ENCODE measurements around the gene NOP16. TPM values are rescaled to one million over a fixed set of nuclear protein-coding genes. Genes with fewer than 3 reads are reported as not detected.

Gene NOP16
- total RNA-seq, 2 donors from 2014 or later = 17.9 to 19.2 TPM

DNA sequence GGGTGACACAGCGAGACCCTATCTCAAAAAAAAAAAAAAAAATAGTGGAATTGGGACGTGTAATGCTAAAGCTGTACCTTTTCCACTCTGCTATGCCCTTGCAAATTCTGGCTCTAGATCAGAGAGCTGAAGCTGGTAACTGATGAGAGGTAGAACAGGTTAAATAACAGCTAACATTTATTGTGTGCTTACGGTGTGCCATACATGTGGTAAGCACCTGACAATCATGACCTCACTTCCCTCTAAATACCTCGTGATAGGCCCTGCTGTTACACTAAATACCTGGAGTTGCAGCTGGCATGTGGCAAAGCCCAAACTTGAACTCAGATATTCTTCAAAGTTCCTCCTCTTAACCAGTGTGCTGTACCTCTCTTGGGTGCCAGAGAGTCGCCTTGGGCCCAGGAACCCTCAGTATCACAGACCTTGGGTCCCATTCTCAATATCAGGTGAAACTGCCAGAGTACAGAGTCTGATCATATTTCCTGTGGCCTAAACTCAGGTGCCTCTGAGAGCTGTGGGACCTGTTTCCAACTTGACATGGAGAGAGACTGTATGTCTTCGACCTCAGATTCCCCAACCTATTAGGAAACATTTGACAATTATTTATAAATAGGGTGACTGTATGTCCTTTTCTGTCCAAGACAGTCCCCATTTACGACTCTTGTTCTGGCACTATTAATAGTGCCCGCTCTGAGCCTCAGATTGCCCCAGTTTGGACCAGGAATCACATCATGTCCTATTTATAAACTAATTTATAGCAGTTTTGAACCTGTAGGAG is 18.3 kb downstream of the NOP16 start:
- Mint-ChIP-seq H3K4me1 (peaks cover 9% of the 10 kb centered on the region), H3K27ac (no peak overlapping the region), H3K4me3 (no peak overlapping the region), H3K27me3 (no peaks in the 10 kb centered on the region), H3K36me3 (ENCODE audit: low read depth) (no peaks in the 10 kb centered on the region)
- no peak for DNase-seq
- ATAC-seq = no peak
- H3K9me3 ChIP-seq (ENCODE audit: control insufficient read depth, low read length, poor library complexity, severe bottlenecking) = no peaks in the 10 kb centered on the region

DNA sequence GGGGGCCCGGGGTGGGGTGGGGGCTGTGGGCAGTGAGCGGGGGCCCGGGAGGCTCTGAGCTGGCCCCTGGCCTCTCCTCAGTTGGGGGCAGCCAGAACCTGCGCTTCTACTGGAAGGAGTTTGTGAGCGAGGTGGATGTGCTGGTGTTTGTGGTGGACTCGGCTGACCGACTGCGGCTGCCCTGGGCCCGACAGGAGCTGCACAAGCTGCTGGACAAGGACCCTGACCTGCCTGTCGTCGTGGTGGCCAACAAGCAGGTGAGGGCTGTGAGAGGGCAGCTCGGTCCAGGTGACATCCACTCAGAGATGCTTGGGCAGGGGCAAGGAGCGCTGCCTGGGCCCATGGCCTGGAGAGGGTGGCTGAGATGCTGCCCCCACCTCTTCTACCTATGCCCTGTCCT is 19.7 kb downstream of the NOP16 start:
- Mint-ChIP-seq H3K27ac (no peak overlapping the region), H3K4me1 (peaks cover 9% of the 10 kb centered on the region), H3K27me3 (no peaks in the 10 kb centered on the region), H3K36me3 (ENCODE audit: low read depth) (no peaks in the 10 kb centered on the region), H3K4me3 (no peak overlapping the region)
- no peaks in the 10 kb centered on the region for H3K9me3 ChIP-seq (ENCODE audit: control insufficient read depth, low read length, poor library complexity, severe bottlenecking)
- DNase-seq = no peak
- no peak for ATAC-seq

DNA sequence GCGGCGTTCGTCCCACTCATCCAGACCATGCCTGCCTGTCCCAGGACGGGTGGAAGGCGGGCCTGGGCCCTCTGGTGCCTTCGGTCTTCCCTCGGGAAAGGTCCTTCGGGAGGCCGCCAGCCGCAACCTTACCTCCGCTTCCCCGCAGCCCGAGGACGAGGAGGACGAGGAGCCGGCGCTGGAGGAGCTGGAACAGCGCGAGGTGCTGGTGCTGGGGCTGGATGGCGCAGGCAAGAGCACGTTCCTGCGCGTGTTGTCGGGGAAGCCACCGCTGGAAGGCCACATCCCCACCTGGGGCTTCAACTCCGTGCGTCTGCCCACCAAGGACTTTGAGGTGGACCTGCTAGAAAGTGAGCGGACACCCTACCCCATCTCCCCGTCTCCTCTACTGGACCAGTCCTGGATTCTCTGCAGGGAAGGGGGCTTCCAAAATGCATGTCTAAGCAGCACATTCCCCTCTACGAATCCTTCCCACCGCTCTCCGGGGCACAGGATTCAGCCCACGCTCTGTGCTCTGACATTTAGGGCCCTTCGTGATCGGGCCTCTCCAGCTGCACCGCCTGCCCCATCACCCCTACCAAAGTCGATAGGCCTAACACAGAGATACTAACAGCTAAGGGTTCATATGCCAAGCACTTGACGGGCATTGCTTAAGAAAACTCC is 22.0 kb downstream of the NOP16 start:
- H3K9me3 ChIP-seq (ENCODE audit: control insufficient read depth, low read length, poor library complexity, severe bottlenecking) = no peaks in the 10 kb centered on the region
- Mint-ChIP-seq H3K27ac (peak overlapping the region; percentile 24), H3K4me1 (peaks cover 14% of the 10 kb centered on the region), H3K4me3 (peak overlapping the region; percentile 85), H3K27me3 (no peaks in the 10 kb centered on the region), H3K36me3 (ENCODE audit: low read depth) (no peaks in the 10 kb centered on the region)
- no peak for ATAC-seq
- no peak for DNase-seq

DNA sequence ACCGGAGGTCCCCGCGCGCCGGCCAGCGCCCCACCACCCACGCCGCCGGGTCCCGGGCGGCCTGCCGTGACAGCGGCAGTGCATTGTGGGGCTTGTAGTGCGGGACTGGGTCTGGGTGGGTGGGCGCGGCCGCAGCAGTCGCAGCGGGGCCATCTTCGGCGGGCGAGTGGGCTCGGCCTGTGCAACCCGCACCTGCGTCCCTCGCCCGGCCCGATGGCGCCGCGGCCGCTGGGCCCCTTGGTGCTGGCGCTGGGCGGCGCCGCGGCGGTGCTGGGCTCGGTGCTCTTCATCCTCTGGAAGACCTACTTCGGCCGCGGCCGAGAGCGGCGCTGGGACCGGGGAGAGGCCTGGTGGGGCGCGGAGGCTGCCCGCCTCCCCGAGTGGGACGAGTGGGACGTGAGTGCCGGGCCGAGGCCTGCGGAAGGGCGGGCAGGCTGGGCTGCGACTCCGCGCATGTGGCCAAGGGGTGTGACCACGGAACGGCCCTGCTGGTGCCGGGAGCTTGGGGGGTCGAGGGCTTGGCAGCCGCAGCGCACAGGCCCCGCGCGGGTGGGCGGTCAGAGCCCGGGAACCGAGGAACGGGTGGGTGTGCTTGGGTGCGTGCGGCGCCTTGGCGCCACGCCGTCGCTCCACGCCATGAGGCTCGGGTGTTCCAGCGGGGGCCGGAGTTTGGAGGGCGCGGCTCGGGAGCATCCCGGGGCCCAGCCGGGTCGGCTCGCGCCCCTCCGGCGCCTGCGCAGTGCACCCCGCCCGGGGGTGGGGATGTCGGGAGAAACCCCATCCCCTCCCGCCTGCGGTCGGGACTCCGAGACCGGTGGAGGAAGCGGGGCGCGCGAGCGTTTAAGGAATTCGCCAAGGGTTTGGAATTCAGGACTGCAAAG is 22.8 kb downstream of the NOP16 start, which contains the start of gene ARL10:
ARL10 (plus strand) TSS at position 137 of the 881 bp plus-strand sequence; CDS start at position 214, 77 bp downstream.
- ATAC-seq (peak; percentile 26), DNase-seq (peak; percentile 14 to 50 (median 49))
- peak within 1 kb of the TSS; percentile 85 for H3K4me3 Mint-ChIP-seq
- no peaks in the 10 kb centered on the region for H3K36me3 Mint-ChIP-seq (ENCODE audit: low read depth)
- peaks cover 18% of the 10 kb centered on the region for H3K4me1 Mint-ChIP-seq
- no peaks in the 10 kb centered on the region for H3K27me3 Mint-ChIP-seq
- peak within 1 kb of the TSS; percentile 51 for H3K27ac Mint-ChIP-seq
- no peaks in the 10 kb centered on the region for H3K9me3 ChIP-seq (ENCODE audit: control insufficient read depth, low read length, poor library complexity, severe bottlenecking)

DNA sequence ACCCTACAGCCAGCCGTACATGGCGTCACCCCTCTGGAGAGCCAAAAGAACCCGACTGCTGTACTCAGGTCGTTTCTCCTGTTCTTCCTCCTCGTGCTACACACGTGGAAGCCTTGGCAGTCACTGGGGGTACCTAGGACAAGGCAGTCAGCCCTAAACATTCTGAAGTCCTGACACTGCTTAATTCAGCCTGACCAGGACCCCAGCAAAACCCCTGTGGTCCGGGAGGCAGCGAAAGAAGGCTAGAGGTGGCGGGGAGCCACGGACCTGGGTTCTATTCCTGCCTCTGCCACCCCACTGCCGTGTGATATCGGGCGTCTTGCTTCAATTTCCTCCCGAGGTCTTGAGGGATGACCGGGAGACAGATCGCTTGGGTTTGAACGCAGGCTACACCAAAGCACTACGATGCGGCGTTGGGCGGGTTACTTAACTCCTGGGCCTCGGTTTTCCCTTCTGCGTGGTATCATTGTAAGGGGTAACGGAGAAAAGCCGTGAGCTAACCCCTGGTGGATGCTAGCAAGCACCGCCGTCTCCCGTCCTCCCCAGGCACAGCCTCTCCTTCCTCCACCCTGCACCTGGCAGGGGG is 23.5 kb downstream of the NOP16 start:
- no peaks in the 10 kb centered on the region for H3K36me3 Mint-ChIP-seq (ENCODE audit: low read depth)
- DNase-seq (no peak), ATAC-seq (no peak)
- H3K4me3 Mint-ChIP-seq = peak overlapping the region; percentile 68
- H3K4me1 Mint-ChIP-seq = peaks cover 18% of the 10 kb centered on the region
- peak overlapping the region; percentile 51 for H3K27ac Mint-ChIP-seq
- H3K9me3 ChIP-seq (ENCODE audit: control insufficient read depth, low read length, poor library complexity, severe bottlenecking) = no peaks in the 10 kb centered on the region
- H3K27me3 Mint-ChIP-seq = no peaks in the 10 kb centered on the region

DNA sequence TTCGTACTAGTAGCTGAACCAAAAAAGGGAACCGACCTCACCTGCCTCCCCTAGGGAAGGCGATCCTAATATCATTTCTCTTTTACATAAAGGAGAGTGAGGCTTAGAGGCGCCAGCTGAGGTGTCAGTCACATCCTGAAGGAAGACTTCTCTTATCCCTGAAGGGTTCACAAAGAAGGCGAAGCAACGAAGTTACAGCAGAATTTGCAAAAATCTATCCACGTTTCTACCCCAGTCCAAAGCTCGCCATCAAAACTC is 26.2 kb downstream of the NOP16 start:
- Mint-ChIP-seq H3K36me3 (ENCODE audit: low read depth) (peaks cover 4% of the 10 kb centered on the region), H3K27ac (peak overlapping the region; percentile 91), H3K27me3 (no peaks in the 10 kb centered on the region), H3K4me3 (peak overlapping the region; percentile 94), H3K4me1 (peaks cover 25% of the 10 kb centered on the region)
- DNase-seq (no peak), ATAC-seq (no peak)
- H3K9me3 ChIP-seq (ENCODE audit: control insufficient read depth, low read length, poor library complexity, severe bottlenecking) = no peaks in the 10 kb centered on the region

DNA sequence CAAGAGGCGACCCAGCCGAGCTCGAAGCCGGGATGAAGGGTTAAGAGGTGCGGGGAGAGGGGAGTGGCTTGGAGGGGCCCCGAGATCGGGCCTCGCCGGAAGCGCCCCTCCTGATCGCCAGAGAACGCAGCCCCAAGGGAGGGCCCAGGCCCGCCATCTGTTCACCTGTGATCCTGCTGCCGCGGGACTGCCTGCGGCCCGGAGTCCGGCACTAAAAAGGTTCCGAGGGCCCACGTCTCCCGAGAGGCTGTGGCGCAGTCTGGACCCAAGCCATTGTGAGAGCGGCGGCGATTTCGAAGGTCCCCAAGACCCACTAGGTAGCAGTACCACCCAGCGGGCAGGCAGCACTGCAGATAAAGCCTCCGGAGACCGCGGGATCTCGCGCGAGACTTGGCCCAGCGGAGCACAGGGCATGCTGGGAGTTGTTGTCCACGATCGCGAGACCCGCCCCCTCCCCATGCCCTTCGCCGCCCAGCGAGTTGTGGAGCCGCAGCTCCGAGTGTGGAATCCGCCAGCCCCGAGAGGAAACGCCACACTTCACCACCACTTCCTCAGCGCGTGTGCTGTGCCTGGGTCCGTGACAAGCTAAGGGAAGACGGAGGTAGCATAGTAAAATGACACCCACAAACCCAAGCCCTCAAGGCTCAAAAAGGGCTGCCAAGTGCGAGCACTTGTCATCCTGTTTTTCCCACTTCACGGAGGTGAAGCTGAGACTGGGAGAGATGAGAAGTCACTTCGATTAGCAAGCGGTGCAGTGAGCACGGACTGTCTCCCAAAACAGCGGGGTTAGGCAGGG is 26.8 kb downstream of the NOP16 start, which contains the start of gene KIAA1191:
KIAA1191 (minus strand) TSS at position 328 of the 796 bp plus-strand sequence. CDS start 2,256 bp downstream, outside the sequence.
- ATAC-seq (peak; percentile 93), DNase-seq (peak; percentile 87 to 88 (median 87))
- peaks cover 25% of the 10 kb centered on the region for H3K4me1 Mint-ChIP-seq
- H3K27ac Mint-ChIP-seq = peak within 1 kb of the TSS; percentile 91
- peaks cover 4% of the 10 kb centered on the region for H3K36me3 Mint-ChIP-seq (ENCODE audit: low read depth)
- no peaks in the 10 kb centered on the region for H3K9me3 ChIP-seq (ENCODE audit: control insufficient read depth, low read length, poor library complexity, severe bottlenecking)
- no peaks in the 10 kb centered on the region for H3K27me3 Mint-ChIP-seq
- peak within 1 kb of the TSS; percentile 94 for H3K4me3 Mint-ChIP-seq

DNA sequence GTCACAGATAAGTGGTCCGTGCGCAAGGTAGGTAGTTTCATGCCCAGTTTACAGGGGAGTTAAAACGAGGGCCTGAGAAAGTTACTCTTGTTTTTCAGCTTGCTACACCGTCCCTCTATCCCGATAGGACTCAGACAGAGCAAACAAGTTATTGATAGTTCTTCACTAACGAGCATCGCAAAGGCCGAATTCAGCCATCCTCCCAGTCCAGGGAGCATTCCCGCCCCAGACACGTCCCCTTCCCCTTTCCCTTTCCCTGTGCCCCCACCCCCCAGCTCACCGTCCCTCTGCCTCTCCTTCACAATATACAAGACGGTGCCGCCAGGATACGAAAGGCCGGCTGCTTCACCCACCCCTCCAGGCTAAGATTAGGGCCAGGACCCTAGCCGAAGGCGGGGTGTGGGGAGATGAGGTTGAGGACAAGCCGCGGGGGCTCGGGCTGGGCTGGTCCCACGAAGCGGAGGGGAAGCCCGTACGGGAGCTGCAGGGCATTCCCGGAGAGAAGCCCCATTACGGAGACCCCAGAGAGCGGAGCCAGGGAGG is 27.4 kb downstream of the NOP16 start:
- peak overlapping the region; percentile 91 for H3K27ac Mint-ChIP-seq
- H3K9me3 ChIP-seq (ENCODE audit: control insufficient read depth, low read length, poor library complexity, severe bottlenecking) = no peaks in the 10 kb centered on the region
- peaks cover 25% of the 10 kb centered on the region for H3K4me1 Mint-ChIP-seq
- no peaks in the 10 kb centered on the region for H3K27me3 Mint-ChIP-seq
- ATAC-seq (no peak), DNase-seq (no peak)
- H3K4me3 Mint-ChIP-seq = peak overlapping the region; percentile 94
- H3K36me3 Mint-ChIP-seq (ENCODE audit: low read depth) = peaks cover 4% of the 10 kb centered on the region

DNA sequence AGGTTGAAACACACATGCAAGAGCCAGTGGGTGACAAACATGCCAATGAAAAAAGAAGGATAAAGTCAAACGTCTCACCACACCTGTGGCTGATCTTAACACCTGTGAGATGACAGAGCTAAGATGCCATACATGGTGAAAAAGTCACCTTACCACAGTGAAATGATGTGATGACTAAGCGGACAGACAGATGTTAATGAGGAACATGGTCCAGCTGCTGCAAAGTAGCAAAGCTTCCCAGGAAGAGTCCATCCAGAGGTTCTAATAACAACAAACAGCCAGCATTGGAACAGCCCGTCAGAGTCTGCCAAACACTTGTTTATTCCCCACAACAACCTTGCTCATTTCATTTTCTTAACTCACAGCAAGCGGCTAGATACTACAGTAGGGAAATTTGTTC is 28.7 kb downstream of the NOP16 start:
- peak overlapping the region; percentile 91 for H3K27ac Mint-ChIP-seq
- peaks cover 29% of the 10 kb centered on the region for H3K4me1 Mint-ChIP-seq
- peaks cover 4% of the 10 kb centered on the region for H3K36me3 Mint-ChIP-seq (ENCODE audit: low read depth)

DNA sequence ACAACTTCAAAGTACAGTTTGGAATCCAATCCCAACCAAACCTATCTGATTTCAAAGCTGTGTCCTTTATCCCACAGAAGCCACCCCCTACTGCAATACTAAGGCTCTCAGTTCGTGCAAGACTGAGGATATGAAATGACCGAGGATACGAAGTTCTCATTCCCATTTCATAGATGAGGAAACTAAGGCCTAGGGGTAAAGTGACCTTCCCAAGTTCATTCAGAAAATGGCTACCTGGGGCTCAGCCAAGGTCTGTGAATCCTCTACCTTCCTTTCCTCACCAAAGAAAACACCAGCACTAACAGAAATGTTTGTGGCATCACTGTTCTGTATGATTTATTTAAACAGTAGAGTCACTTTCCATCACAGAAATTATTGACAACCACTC is 32.2 kb downstream of the NOP16 start:
- ATAC-seq (no peak), DNase-seq (no peak)
- Mint-ChIP-seq H3K36me3 (ENCODE audit: low read depth) (peaks cover 11% of the 10 kb centered on the region), H3K27ac (no peak overlapping the region), H3K4me1 (peaks cover 35% of the 10 kb centered on the region), H3K4me3 (no peak overlapping the region), H3K27me3 (no peaks in the 10 kb centered on the region)
- H3K9me3 ChIP-seq (ENCODE audit: control insufficient read depth, low read length, poor library complexity, severe bottlenecking) = no peaks in the 10 kb centered on the region

More for the DNA sequence above, 28.7 kb downstream of the NOP16 start:
- ATAC-seq (no peak), DNase-seq (no peak)
- no peaks in the 10 kb centered on the region for H3K9me3 ChIP-seq (ENCODE audit: control insufficient read depth, low read length, poor library complexity, severe bottlenecking)
- Mint-ChIP-seq H3K27me3 (no peaks in the 10 kb centered on the region), H3K4me3 (peak overlapping the region; percentile 61)

DNA sequence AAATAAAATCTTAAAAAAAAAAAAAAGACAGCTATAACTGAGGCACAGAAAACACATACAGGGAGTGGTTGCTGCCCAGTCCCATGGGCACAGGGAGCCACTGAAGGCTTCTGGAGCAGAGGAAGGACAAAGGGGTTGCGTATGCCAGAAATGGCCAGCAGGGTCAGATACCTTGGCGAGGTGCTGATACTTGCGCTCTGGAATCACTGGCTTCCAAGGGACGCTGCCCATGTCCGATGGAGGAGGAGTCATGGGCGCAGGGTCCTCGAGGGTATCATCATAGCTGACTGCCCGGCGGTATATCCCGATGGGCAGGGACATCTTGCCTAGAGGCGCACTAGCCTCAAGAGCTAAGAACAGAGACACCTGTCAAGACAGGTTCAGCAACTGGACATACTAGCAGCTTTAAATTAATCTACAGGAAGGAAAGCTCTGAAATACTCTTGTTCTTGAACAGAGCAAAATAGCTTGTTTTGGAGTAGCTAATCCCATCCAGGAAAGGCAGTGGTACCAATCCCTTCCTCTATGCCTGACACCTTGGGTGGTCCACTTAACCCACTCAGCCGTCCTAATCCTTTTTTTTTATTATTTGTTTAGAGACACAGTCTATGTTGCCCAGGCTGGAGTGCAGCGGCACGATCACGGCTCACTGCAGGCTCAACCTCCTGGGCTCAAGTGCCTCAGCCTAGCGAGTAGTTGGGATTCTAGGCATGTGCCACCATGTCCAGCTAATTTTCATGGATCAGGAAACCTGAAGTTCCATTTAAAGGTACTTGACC is 32.8 kb downstream of the NOP16 start:
- no peaks in the 10 kb centered on the region for H3K27me3 Mint-ChIP-seq
- DNase-seq (no peak), ATAC-seq (no peak)
- no peak overlapping the region for H3K27ac Mint-ChIP-seq
- H3K9me3 ChIP-seq (ENCODE audit: control insufficient read depth, low read length, poor library complexity, severe bottlenecking) = no peaks in the 10 kb centered on the region
- H3K4me3 Mint-ChIP-seq = no peak overlapping the region
- peaks cover 11% of the 10 kb centered on the region for H3K36me3 Mint-ChIP-seq (ENCODE audit: low read depth)
- H3K4me1 Mint-ChIP-seq = peaks cover 30% of the 10 kb centered on the region
